Measurements from ENCODE around the gene LFNG. TPM values are rescaled to one million over a fixed set of nuclear protein-coding genes. Genes with fewer than 3 reads are reported as not detected.

LFNG gene
- total RNA-seq, 1 donor from 2014 or later: 58.0 TPM

DNA sequence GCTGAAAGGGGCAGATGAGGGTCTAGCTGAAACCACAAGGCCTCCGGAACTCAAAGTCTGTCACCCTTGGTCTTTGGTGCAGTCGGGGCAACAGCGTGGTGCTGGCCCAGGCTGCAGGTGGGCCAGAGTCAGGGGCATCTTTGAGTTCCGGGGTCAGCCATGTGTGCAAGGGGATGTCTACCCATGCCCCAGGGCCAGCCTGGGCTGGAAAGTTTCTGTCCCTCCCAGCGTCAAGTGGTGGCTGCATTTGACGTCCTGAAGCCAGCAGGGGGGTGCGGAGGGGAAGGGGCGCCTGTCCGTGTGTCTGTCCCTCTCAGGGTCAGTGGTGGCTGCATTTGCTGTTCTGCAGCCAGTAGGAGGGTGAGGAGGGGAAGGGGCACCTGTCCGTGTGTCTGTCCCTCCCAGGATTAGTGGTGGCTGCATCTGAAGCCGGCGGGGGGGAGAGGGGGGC lies 35.1 kb downstream of the LFNG start:
- DNase-seq (ENCODE audit: low spot score): peak; percentile 42
- Mint-ChIP-seq H3K9me3 (no peaks in the 10 kb centered on the region), H3K4me1 (peaks cover 24% of the 10 kb centered on the region), H3K27ac (no peak overlapping the region), H3K27me3 (ENCODE audit: insufficient read depth, low read depth) (peaks cover 6% of the 10 kb centered on the region), H3K4me3 (peak overlapping the region; percentile 91), H3K36me3 (peaks cover 15% of the 10 kb centered on the region)
- H3K4me2 ChIP-seq: peak overlapping the region; percentile 94
- H3K27ac ChIP-seq: no peak overlapping the region
- peak overlapping the region; percentile 93 for H3K4me3 ChIP-seq
- TF ChIP-seq, protein P1, sequence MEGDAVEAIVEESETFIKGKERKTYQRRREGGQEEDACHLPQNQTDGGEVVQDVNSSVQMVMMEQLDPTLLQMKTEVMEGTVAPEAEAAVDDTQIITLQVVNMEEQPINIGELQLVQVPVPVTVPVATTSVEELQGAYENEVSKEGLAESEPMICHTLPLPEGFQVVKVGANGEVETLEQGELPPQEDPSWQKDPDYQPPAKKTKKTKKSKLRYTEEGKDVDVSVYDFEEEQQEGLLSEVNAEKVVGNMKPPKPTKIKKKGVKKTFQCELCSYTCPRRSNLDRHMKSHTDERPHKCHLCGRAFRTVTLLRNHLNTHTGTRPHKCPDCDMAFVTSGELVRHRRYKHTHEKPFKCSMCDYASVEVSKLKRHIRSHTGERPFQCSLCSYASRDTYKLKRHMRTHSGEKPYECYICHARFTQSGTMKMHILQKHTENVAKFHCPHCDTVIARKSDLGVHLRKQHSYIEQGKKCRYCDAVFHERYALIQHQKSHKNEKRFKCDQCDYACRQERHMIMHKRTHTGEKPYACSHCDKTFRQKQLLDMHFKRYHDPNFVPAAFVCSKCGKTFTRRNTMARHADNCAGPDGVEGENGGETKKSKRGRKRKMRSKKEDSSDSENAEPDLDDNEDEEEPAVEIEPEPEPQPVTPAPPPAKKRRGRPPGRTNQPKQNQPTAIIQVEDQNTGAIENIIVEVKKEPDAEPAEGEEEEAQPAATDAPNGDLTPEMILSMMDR (IDR thresholded peaks at IDR 0.05): no peak
- TF ChIP-seq EZH2 (IDR thresholded peaks at IDR 0.05): no peak
- TF ChIP-seq EZH2phosphoT487 (IDR thresholded peaks at IDR 0.05): no peak
- peaks cover 24% of the 10 kb centered on the region for H4K20me1 ChIP-seq (ENCODE audit: low read depth)
- peaks cover 44% of the 10 kb centered on the region for H3K79me2 ChIP-seq (ENCODE audit: low read depth)
- H3K9ac ChIP-seq: peak overlapping the region; percentile 97
- no peaks in the 10 kb centered on the region for H3K9me3 ChIP-seq (ENCODE audit: low read depth)
- H2AFZ ChIP-seq (replicated peaks): no peak overlapping the region
- H3K36me3 ChIP-seq: no peaks in the 10 kb centered on the region
- H3K4me1 ChIP-seq: peaks cover 9% of the 10 kb centered on the region
- peaks cover 43% of the 10 kb centered on the region for H3F3A ChIP-seq (ENCODE audit: low read depth)
- H3K27me3 ChIP-seq: no peaks in the 10 kb centered on the region

- Histone ChIP-seq H3K79me2 (ENCODE audit: low read depth) (peaks cover 48% of the 10 kb centered on the region), H3K27ac (peak within 1 kb of the TSS; percentile 100), H3K4me1 (peaks cover 9% of the 10 kb centered on the region), H2AFZ (replicated peaks) (peak within 1 kb of the TSS; percentile 100), H3K4me2 (peak within 1 kb of the TSS; percentile 94), H3K9ac (peak within 1 kb of the TSS; percentile 97), H3K27me3 (no peaks in the 10 kb centered on the region), H3K4me3 (peak within 1 kb of the TSS; percentile 93), H3K36me3 (no peaks in the 10 kb centered on the region), H3F3A (ENCODE audit: low read depth) (peaks cover 43% of the 10 kb centered on the region), H3K9me3 (ENCODE audit: low read depth) (no peaks in the 10 kb centered on the region), H4K20me1 (ENCODE audit: low read depth) (peaks cover 19% of the 10 kb centered on the region)
- H3K4me3 Mint-ChIP-seq: peak within 1 kb of the TSS; percentile 91
- no peaks in the 10 kb centered on the region for H3K9me3 Mint-ChIP-seq
- peaks cover 29% of the 10 kb centered on the region for H3K4me1 Mint-ChIP-seq
- H3K36me3 Mint-ChIP-seq: peaks cover 14% of the 10 kb centered on the region
- TF ChIP-seq EZH2 (IDR thresholded peaks at IDR 0.05): no peak
- TF ChIP-seq, protein P1 (IDR thresholded peaks at IDR 0.05): peak; percentile 58
- no peak for TF ChIP-seq EZH2phosphoT487 (IDR thresholded peaks at IDR 0.05)
- H3K27me3 Mint-ChIP-seq (ENCODE audit: insufficient read depth, low read depth): peaks cover 8% of the 10 kb centered on the region
- peak within 1 kb of the TSS; percentile 97 for H3K27ac Mint-ChIP-seq
- peak; percentile 99 for DNase-seq (ENCODE audit: low spot score)
Measured at GRCh38 chr7:2555121-2556052, 35.8 kb downstream of the LFNG start, which contains the start of gene BRAT1. Gene BRAT1 (minus strand): TSS chr7:2555524. CDS start chr7:2554431, 1,093 bp downstream.

- peak within 1 kb of the TSS; percentile 99 for H3K4me2 ChIP-seq
- H3K27ac Mint-ChIP-seq: peak within 1 kb of the TSS; percentile 81
Measured at GRCh38 chr7:2558629-2559282, 39.2 kb downstream of the LFNG start, which contains the start of gene IQCE. Gene IQCE (plus strand): TSS chr7:2558979. CDS start chr7:2559182, 203 bp downstream.

More at GRCh38 chr7:2558629-2559282, 39.2 kb downstream of the LFNG start, which contains the start of gene IQCE:
- H2AFZ ChIP-seq (replicated peaks): peak within 1 kb of the TSS; percentile 72
- Mint-ChIP-seq H3K4me3 (peak within 1 kb of the TSS; percentile 86), H3K36me3 (peaks cover 6% of the 10 kb centered on the region), H3K4me1 (peaks cover 28% of the 10 kb centered on the region), H3K9me3 (no peaks in the 10 kb centered on the region), H3K27me3 (ENCODE audit: insufficient read depth, low read depth) (peaks cover 8% of the 10 kb centered on the region)
- TF ChIP-seq, protein P1 (IDR thresholded peaks at IDR 0.05): no peak
- no peak for TF ChIP-seq EZH2phosphoT487 (IDR thresholded peaks at IDR 0.05)
- TF ChIP-seq EZH2 (IDR thresholded peaks at IDR 0.05): no peak
- H3K27me3 ChIP-seq: no peaks in the 10 kb centered on the region
- H3K4me3 ChIP-seq: peak within 1 kb of the TSS; percentile 87
- H3K9ac ChIP-seq: peak within 1 kb of the TSS; percentile 29
- peaks cover 13% of the 10 kb centered on the region for H4K20me1 ChIP-seq (ENCODE audit: low read depth)
- H3F3A ChIP-seq (ENCODE audit: low read depth): peaks cover 41% of the 10 kb centered on the region
- no peak within 1 kb of the TSS for H3K27ac ChIP-seq
- H3K36me3 ChIP-seq: no peaks in the 10 kb centered on the region
- DNase-seq (ENCODE audit: low spot score): peak; percentile 99
- H3K9me3 ChIP-seq (ENCODE audit: low read depth): no peaks in the 10 kb centered on the region
- peaks cover 9% of the 10 kb centered on the region for H3K4me1 ChIP-seq
- H3K79me2 ChIP-seq (ENCODE audit: low read depth): peaks cover 20% of the 10 kb centered on the region

All from neural progenitor cell (in vitro differentiated cells).